Natural killer cell (primary cell): Measurements from ENCODE around the gene ZNF718. TPM values are rescaled to one million over a fixed set of nuclear protein-coding genes. Genes with fewer than 3 reads are reported as not detected.
"Not testable (repeated sequence)": the region's sequence is repeated elsewhere in the genome, so short reads cannot be mapped to it uniquely, and the experiment has no call there.

Source experiments
- ATAC-seq, 3 donors: fragments of 150-1000 bp in 2 of 3; fragments of 200-7000 bp in 1 of 3; cut with Tn5 transposase; 1 replicate in 1 of 3; 2 replicates in 2 of 3; pipeline ENCODE4 v1.10.0; 2021; ENCODE audit warnings: mild to moderate bottlenecking in 2 of 3, moderate library complexity in 2 of 3
- DNase-seq, 2 donors: peaks; one replicate each; pipeline versions ENCODE4 v3.0.0 to v3.0.0-alpha.2; 2013 to 2021; ENCODE audit warnings: mixed read lengths in 1 of 2
- H3K27ac ChIP-seq: one replicate; pipeline ENCODE4 v1.5.1; 2013; ENCODE audit warnings: mild to moderate bottlenecking, low read length
- H3K27me3 ChIP-seq: one replicate; pipeline ENCODE4 v1.6.1; 2013; ENCODE audit warnings: low read length; ENCODE audit not compliant: control insufficient read depth, insufficient read depth
- H3K36me3 ChIP-seq: one replicate; pipeline ENCODE4 v1.6.1; 2013; ENCODE audit warnings: low read length; ENCODE audit not compliant: control insufficient read depth, insufficient read depth
- H3K4me1 ChIP-seq: one replicate; pipeline ENCODE4 v1.6.1; 2013; ENCODE audit warnings: low read length; ENCODE audit not compliant: control insufficient read depth, insufficient read depth
- H3K4me3 ChIP-seq: one replicate; pipeline ENCODE4 v1.5.1; 2013; ENCODE audit warnings: low read length
- H3K9me3 ChIP-seq: one replicate; pipeline ENCODE4 v1.6.1; 2013; ENCODE audit warnings: low read length; ENCODE audit not compliant: control insufficient read depth, insufficient read depth
- H3K27ac Mint-ChIP-seq, 2 donors: one replicate each; pipeline ENCODE4 v1.8.0; 2022; ENCODE audit warnings: mild to moderate bottlenecking in 2 of 2, mixed read lengths in 2 of 2, moderate library complexity in 1 of 2
- H3K27me3 Mint-ChIP-seq, 2 donors: one replicate each; pipeline ENCODE4 v1.8.0; 2022; ENCODE audit warnings: low read depth in 2 of 2, mixed read lengths in 2 of 2
- H3K36me3 Mint-ChIP-seq: one replicate; pipeline ENCODE4 v1.8.0; 2022; ENCODE audit warnings: mixed read lengths
- H3K4me1 Mint-ChIP-seq, 2 donors: one replicate each; pipeline ENCODE4 v1.8.0; 2022; ENCODE audit warnings: mixed read lengths in 2 of 2
- H3K4me3 Mint-ChIP-seq: one replicate; pipeline ENCODE4 v1.8.0; 2022; ENCODE audit warnings: mild to moderate bottlenecking, moderate library complexity, mixed read lengths
- H3K9me3 Mint-ChIP-seq, 2 donors: one replicate each; pipeline ENCODE4 v1.8.0; 2022; ENCODE audit warnings: mixed read lengths in 2 of 2
- CTCF ChIP-seq: fragments of 200-600 bp; IDR thresholded peaks from one replicate; pipeline ENCODE4 v1.8.0; 2022; ENCODE audit warnings: antibody characterized with exemption
- WGBS: methylation state at CpG from one replicate; pipeline ENCODE4 v1.1.7; 2013; ENCODE audit warnings: missing lambda C conversion rate; ENCODE audit not compliant: insufficient coverage; 5-methylcytosine and 5-hydroxymethylcytosine counted together
- intact Hi-C: fragments of 100-400 bp; cut with micrococcal nuclease; formaldehyde crosslinking; loops from one replicate; pipeline ENCODE4 v1.14.2; 2022
- total RNA-seq, 4 donors: library from RNA; stranded (reverse); fragments of 120-200 nt in 1 of 4; gene quantifications; one replicate each; pipeline versions ENCODE4 v1.2.3 to v1.2.4, GENCODE V29; 2013 to 2022

ZNF718 gene
- total RNA-seq, 3 donors from 2014 or later (not counting 1 experiment from before 2014, with no cell fraction given): 7.9 to 16.1 (median 15.1) TPM

GRCh38 chr4:146621-147020, 22.3 kb downstream of the ZNF718 start:
- Mint-ChIP-seq H3K36me3 (peaks cover 32% of the 10 kb centered on the region), H3K27me3 (no peaks in the 10 kb centered on the region), H3K4me1 (peaks cover 0 to 15% of the 10 kb centered on the region in 2 donors), H3K4me3 (no peak overlapping the region), H3K9me3 (peaks cover 10 to 17% of the 10 kb centered on the region in 2 donors), H3K27ac (no peak overlapping the region)
- Histone ChIP-seq H3K27ac (no peak overlapping the region), H3K27me3 (no peaks in the 10 kb centered on the region), H3K4me3 (no peak overlapping the region), H3K4me1 (no peaks in the 10 kb centered on the region), H3K36me3 (peaks cover 16% of the 10 kb centered on the region), H3K9me3 (peaks cover 44% of the 10 kb centered on the region)
- no peak for ATAC-seq
- WGBS: no CpG with 5 or more reads among the region's 1 CpG
- no peak for TF ChIP-seq CTCF
- DNase-seq: no peak
- intact Hi-C loops: no loop called here

- intact Hi-C loops: no loop called here
- H3K36me3 ChIP-seq: peaks cover 15% of the 10 kb centered on the region
- no peaks in the 10 kb centered on the region for H3K4me1 ChIP-seq
- no peak for DNase-seq
- no peak for ATAC-seq
- no peak overlapping the region for H3K27ac Mint-ChIP-seq
- peaks cover 10 to 17% of the 10 kb centered on the region in 2 donors for H3K9me3 Mint-ChIP-seq
- no peak overlapping the region for H3K4me3 Mint-ChIP-seq
- H3K4me3 ChIP-seq: no peak overlapping the region
- no peaks in the 10 kb centered on the region for H3K27me3 Mint-ChIP-seq
- peaks cover 32% of the 10 kb centered on the region for H3K36me3 Mint-ChIP-seq
- WGBS: 99% methylated on average over 4 of the region's 4 CpGs
- peaks cover 0 to 15% of the 10 kb centered on the region in 2 donors for H3K4me1 Mint-ChIP-seq
- peaks cover 47% of the 10 kb centered on the region for H3K9me3 ChIP-seq
- no peaks in the 10 kb centered on the region for H3K27me3 ChIP-seq
- no peak for TF ChIP-seq CTCF
- no peak overlapping the region for H3K27ac ChIP-seq
These were observed 22.9 kb downstream of the ZNF718 start for GRCh38 chr4:147233-147632.

GRCh38 chr4:161496-162284, 37.4 kb downstream of the ZNF718 start:
- DNase-seq (no peak), ATAC-seq (no peak)
- H3K4me3 Mint-ChIP-seq: peak overlapping the region; percentile 21
- TF ChIP-seq CTCF: no peak
- peaks cover 13% of the 10 kb centered on the region for H3K36me3 ChIP-seq
- no peaks in the 10 kb centered on the region for H3K4me1 ChIP-seq
- intact Hi-C loops: no loop called here
- no peak overlapping the region for H3K27ac ChIP-seq
- H3K27me3 Mint-ChIP-seq: no peaks in the 10 kb centered on the region
- peak overlapping the region in 1 of 2 donors; percentile 63 for H3K27ac Mint-ChIP-seq
- H3K27me3 ChIP-seq: no peaks in the 10 kb centered on the region
- peaks cover 3 to 15% of the 10 kb centered on the region in 2 donors for H3K9me3 Mint-ChIP-seq
- WGBS: 100% methylated on average over 1 of the region's 4 CpGs
- peaks cover 44% of the 10 kb centered on the region for H3K36me3 Mint-ChIP-seq
- H3K9me3 ChIP-seq: peaks cover 35% of the 10 kb centered on the region
- H3K4me3 ChIP-seq: no peak overlapping the region
- H3K4me1 Mint-ChIP-seq: no peaks in the 10 kb centered on the region

DNA sequence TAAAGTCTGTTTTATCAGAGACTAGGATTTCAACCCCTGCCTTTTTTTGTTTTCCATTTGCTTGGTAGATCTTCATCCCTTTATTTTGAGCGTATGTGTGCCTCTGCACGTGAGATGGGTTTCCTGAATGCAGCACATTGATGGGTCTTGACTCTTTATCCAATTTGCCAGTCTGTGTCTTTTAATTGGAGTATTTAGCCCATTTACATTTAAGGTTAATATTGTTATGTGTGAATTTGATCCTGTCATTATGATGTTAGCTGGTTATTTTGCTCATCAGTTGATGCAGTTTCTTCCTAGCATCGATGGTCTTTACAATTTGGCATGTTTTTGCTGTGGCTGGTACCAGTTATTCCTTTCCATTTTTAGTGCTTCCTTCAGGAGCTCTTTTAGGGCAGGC, 45.3 kb downstream of the ZNF718 start:
- H3K36me3 ChIP-seq, H3K27me3 ChIP-seq, ATAC-seq, H3K4me1 Mint-ChIP-seq, DNase-seq, H3K4me1 ChIP-seq, H3K4me3 ChIP-seq, H3K27me3 Mint-ChIP-seq, H3K4me3 Mint-ChIP-seq, intact Hi-C loops, H3K27ac ChIP-seq, H3K27ac Mint-ChIP-seq: not testable (repeated sequence)
- Mint-ChIP-seq H3K9me3 (peaks cover 7 to 16% of the 10 kb centered on the region in 2 donors), H3K36me3 (peaks cover 53% of the 10 kb centered on the region)
- H3K9me3 ChIP-seq: peaks cover 53% of the 10 kb centered on the region
- WGBS: 57% methylated on average over 1 of the region's 3 CpGs

DNA sequence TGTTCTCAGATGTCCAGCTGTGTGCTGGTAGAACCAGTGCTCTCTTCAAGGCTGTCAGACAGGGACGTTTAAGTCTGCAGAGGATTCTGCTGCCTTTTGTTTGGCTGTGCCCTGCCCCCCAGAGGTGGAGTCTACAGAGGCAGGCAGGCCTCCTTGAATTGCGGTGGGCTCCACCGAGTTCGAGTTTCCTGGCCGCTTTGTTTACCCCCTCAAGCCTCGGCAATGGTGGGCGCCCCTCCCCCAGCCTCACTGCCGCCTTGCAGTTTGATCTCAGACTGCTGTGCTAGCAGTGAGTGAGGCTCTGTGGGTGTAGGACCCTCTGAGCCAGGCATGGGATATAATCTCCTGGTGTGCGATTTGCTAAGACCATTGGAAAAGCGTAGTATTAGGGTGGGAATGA, 47.0 kb downstream of the ZNF718 start:
- H3K4me3 ChIP-seq, H3K4me1 Mint-ChIP-seq, H3K27me3 Mint-ChIP-seq, H3K27me3 ChIP-seq, DNase-seq, H3K27ac Mint-ChIP-seq, H3K36me3 ChIP-seq, H3K27ac ChIP-seq, H3K4me3 Mint-ChIP-seq, ATAC-seq, intact Hi-C loops, H3K4me1 ChIP-seq: not testable (repeated sequence)
- Mint-ChIP-seq H3K36me3 (peaks cover 69% of the 10 kb centered on the region), H3K9me3 (peaks cover 12 to 25% of the 10 kb centered on the region in 2 donors)
- WGBS: over 99% methylated on average over 7 of the region's 10 CpGs
- peaks cover 57% of the 10 kb centered on the region for H3K9me3 ChIP-seq
